ENCODE results near the gene EFNA5. TPM values are rescaled to one million over a fixed set of nuclear protein-coding genes. Genes with fewer than 3 reads are reported as not detected.
"Not testable (repeated sequence)": the region's sequence is repeated elsewhere in the genome, so short reads cannot be mapped to it uniquely, and the experiment has no call there.

Gene EFNA5
- polyA plus RNA-seq, 3 donors: 0.74 to 5.4 (median 2.8) TPM

DNA sequence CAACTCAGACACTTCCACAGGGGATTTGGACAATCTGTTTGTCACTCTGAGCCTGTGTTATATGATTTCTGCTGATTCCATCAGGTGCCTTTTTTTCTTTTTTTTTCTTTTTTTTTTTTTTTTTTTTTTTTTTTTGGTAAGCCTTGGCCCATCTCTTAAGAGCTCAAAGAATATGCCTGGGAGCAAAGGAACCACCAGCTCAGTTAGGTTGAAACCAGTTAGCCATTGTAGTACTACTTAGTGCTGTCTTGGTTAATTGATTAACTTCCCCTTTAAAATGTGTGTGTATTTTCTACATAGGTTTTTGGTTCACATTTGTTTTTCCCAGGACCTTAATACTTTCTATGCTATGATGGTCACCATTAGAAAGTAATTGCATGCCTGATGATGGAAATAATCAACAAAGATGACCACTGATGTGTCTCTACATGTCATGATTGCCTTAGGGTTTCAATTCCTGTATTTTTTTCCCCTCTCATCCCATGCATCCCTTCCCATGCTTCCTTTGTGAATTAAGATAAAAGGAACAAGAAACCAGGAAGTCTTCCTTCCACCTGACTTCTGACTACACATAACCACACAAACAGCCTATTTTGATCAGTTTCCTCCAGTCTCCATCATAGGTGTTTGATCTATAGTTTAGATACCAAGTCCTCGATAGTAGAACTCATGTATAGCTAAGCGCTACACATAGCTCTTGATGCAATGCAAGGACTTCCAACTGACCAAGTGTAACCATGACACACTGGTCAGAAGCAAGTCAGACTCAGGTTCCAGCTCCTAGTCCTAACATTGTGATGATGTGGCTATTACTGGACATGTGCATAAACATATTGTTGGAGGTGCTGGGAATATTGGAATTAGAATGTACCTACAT is 306.1 kb downstream of the EFNA5 start:
- no peak overlapping the region for H3K27ac ChIP-seq (ENCODE audit: low read depth, low read length)
- WGBS, 3 donors: 97 to 100% (median 99%) methylated on average over 2 of the region's 2 CpGs

DNA sequence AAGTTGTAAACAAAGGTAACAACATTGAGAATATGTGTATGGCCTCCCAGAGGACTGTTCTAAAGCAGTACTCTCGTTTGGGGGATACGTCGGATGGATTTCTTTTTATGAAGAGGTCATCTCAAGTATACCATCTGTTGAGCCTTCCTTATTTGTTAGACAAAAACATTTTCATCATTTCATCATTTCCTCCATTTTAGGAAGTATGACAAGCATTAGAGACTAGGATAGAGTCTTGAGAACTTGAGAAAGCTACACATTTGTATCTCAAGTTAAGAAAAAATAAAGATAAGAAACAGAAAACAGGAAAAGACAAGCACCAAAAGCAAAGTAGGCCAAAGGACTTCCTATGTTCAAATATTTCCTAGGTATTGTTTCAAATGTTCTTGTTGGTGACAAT is 307.0 kb downstream of the EFNA5 start:
- H3K27ac ChIP-seq (ENCODE audit: low read depth, low read length): no peak overlapping the region
- WGBS, 3 donors: 64 to 90% (median 74%) methylated on average over 3 of the region's 3 CpGs

DNA sequence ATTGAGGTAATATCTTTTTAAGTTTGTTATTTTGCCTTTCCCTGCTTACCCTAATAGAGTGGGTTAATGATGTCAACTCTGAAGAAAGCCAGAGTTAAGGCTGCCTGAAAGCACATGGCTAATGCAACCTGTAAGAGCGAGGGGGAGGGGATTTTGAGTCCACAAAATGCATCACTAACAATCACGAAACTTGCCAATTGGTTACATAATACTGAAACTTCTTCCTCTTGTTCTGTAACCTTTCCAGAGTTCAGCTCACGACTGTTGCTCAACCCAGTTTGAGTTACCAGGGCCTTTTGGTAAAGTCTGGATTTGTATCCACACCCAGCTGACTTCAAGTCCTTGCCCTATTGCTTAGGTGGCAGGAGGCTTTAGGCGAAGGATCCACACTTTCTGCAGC is 308.8 kb downstream of the EFNA5 start:
- 39 to 82% (median 51%) methylated on average over 4 of the region's 4 CpGs for WGBS, 3 donors
- H3K27ac ChIP-seq (ENCODE audit: low read depth, low read length): no peak overlapping the region

DNA sequence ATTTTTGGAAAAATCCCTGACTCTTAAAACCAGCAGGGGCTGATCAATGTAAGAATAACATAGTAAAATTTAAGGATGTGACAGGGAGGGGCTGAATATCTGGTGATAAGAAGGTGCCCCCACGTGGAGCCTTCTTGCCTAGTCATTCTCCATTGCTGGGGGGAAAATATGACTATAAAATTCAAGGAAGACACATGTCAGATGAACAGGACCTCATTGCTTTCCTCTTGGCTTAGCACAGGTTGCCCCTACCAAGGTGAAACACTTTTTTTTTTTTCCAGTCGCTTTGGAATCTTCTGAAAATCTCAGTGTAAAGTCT is 310.9 kb downstream of the EFNA5 start:
- no peak overlapping the region for H3K27ac ChIP-seq (ENCODE audit: low read depth, low read length)
- 45 to 64% (median 47%) methylated on average over 2 of the region's 2 CpGs for WGBS, 3 donors

DNA sequence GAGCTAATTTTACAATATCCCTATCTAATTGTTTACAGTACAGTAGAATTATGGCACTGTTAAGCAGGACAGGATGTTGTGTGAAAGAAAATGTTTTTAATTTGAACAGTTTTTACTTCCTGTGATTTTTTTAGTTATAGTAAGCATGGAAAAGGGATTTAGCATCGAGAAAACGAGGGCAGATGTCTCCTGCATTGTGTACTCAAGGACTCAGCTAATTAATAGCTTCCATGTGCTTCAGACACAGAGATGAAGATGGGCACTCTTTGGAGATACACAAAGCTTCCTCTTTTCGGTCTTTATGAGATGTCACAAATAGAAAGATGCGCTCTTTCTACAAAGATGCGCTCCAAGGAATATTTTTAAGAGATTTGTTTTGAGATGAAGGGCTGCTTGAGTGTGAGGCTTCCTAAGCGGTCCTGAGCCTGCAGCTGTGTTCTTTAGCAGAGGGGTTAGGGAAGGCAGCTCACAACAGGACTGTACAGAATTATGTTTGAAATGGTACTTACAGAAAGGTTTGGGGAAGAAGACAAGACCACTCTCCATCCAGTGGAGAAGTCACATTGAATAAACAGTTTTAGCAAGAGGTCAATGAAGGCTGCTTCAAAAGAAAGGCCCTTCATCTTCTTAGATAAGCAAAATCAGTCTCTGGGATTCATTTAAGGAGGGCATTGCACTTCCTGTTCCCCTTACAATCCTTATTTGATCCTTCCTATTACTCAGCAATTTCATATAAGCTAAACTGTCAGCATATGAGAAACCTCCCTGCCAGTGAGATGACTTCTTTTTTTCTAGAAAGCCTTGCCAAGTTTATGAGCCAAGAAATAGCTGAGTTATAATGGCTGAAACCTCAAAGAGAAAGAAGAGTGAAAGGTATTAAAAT is 311.5 kb downstream of the EFNA5 start:
- 68 to 76% (median 74%) methylated on average over 6 of the region's 6 CpGs for WGBS, 3 donors
- no peak overlapping the region for H3K27ac ChIP-seq (ENCODE audit: low read depth, low read length)

DNA sequence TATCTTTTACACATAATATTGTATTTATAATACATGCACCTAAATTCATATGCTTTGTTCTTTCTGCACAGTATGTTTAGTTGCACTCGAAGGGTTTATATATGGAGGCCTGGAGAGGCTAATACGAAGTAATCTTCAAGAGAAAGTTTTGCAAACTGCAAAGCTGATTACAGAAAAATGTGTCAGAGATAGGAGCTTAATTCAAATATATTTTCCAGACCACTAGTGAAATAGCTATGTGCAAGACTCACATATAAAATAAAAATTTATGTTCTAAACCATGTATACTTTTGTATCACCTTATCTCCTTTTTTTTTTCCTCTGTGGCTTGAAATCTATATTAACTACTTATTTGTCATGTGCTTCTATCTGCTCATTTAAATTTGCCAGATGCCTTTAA is 313.8 kb downstream of the EFNA5 start:
- WGBS, 3 donors: 65 to 83% (median 74%) methylated on average over 2 of the region's 2 CpGs
- no peak overlapping the region for H3K27ac ChIP-seq (ENCODE audit: low read depth, low read length)

DNA sequence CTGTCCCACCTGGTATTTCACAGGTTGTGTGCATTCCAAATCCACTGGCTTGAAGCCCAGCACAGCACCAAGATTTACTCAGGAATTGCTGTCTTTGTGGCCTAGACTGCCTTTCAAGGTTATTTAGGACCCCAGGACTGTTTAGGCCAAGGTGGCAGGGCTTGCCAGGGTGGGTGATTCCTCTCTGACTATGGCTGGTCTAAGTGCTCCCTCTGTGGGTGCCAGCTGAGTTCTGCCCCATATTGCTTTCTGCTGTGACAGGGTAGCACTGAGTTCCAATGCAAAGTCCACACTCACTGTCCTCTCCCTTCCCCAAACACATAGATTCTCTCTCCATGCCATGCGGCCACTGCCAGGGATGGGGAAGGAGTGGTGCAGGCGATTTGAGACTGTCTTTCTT is 318.2 kb downstream of the EFNA5 start:
- 70 to 98% (median 91%) methylated on average over 2 of the region's 2 CpGs for WGBS, 3 donors

DNA sequence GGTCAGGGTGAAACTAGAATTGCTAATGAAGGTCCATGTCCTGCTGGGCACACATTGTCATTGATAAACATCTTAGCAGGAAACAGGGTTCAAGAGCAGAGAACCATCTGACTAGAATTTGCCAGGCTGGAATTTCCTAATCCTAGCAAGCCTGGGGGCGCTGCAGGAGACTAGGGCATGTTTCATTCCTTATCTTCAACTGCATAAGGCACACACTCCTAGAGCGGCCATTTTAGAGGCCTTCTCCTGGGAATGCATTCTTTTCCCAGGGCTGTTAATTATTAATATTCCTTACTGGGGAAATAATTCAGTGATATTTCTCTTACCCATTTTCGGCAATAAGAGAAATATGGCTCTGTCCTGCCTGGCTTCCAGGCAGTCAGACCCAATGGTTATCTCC is 324.2 kb downstream of the EFNA5 start:
- 87 to 96% (median 89%) methylated on average over 3 of the region's 3 CpGs for WGBS, 3 donors
- H3K27ac ChIP-seq (ENCODE audit: low read depth, low read length): not testable (repeated sequence)

More for the DNA sequence above, 318.2 kb downstream of the EFNA5 start:
- no peak overlapping the region for H3K27ac ChIP-seq (ENCODE audit: low read depth, low read length)

DNA sequence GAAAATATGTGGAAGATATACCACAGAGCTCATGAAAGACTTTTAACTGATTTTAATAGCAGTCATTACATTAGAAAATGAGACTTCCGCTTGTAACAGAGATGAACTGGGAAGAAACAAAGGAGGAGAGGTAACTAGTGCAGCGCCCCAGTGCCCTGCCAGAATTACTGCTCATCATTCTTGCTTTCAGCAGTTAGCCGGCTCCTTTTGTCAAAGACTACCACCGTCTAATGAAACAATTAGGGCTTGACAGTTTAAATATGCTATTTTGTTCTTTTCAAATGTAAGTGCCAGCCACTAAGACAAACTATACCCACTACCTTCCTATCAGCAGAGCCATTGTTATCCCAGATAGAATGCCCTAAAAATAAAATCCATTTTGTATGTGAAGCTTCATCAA is 328.4 kb downstream of the EFNA5 start:
- WGBS, 3 donors: 83 to 90% (median 87%) methylated on average over 4 of the region's 4 CpGs
- H3K27ac ChIP-seq (ENCODE audit: low read depth, low read length): no peak overlapping the region

DNA sequence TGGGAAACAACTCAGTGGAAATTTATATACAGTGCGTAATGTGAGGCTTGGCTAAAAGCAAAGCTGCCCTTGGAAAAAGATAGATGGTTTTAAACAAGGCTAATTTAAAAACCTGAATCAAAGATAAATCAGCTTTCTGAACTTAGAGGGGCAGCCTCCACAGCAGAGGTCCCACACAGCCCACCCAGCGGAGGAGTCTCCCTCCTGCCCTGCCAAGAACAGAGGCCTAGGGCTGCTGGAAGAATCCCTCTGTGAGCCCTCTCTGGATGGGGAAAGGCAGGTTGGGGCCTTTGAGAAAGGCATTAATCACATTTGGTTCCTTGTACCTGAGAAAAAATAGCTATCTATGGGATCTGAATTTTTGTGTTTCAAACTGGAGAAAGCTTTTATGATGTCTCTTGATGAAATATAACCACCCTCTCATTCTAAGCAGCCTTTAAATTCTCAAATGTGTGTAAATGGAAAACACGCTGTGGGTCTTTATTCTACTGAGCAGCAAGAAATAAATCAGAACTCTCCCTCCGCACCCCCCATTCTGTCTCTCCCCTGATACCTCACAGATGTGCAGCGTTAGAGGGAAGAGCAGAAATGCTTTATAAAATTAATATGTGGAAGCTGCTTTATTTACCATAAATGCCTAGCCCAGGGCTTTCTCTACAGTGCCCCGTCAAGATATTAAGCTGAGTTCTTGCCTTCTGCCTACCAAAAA is 329.2 kb downstream of the EFNA5 start:
- H3K27ac ChIP-seq (ENCODE audit: low read depth, low read length): no peak overlapping the region
- 82 to 86% (median 85%) methylated on average over 6 of the region's 6 CpGs for WGBS, 3 donors

DNA sequence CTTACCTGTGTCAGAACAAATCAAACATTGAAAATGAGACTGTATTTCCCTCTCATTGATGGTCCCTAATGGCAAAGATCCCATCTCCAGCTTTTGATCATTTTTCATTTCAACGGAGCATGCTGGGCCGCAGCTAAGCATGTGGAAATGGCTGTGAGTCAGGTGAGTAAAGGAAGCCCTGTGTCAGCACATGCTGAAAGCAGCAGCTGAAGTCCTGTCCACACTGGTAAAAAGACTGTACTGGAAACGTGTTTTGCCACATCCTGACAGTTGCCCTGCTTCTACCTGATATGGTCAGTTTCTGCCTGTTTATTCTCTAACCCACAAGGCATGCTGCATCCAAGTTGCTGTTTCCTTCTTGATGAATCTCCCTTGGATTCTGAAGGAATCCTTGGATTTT is 330.1 kb downstream of the EFNA5 start:
- H3K27ac ChIP-seq (ENCODE audit: low read depth, low read length): no peak overlapping the region
- WGBS, 3 donors: 59 to 70% (median 70%) methylated on average over 3 of the region's 3 CpGs

DNA sequence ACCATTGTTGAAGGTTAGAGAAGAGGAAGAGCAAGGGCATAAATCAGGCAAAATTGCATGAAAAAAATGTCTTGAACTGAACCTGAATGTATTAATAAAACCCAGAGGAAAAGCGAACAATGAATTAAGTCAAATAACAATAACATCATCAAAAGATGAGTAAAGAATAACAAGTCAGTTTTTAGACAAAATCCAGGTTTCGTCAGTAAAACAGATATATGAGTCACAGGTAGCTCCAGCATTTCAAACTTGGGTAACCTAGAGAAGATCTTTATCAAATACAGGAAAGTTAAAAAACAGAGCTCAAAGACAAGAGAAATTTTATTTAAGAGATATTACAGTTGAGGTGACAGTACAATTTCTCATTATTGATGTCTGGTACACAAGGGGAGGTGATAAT is 332.4 kb downstream of the EFNA5 start:
- 93% methylated on average over 2 of the region's 2 CpGs for WGBS, 3 donors
- H3K27ac ChIP-seq (ENCODE audit: low read depth, low read length): no peak overlapping the region

DNA sequence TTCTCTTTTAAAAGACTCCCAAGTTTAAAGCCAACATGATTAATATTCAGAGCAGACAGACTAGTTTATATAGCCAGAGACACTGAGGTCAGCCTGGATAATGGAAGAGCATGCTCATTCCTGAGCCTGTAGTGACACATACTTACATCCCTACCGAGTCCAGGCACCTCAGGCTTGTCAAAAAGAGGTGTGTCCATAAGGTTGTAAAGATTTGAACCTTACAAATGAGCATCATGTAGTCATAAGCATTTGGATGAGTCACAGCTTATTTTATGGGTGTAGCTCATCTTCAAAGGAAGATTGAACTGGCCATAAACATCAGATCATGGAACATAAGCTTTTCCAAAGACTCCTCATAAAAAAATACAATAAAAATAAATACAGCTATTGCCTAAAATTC is 333.5 kb downstream of the EFNA5 start:
- 53 to 86% (median 78%) methylated on average over 1 of the region's 1 CpG for WGBS, 3 donors
- H3K27ac ChIP-seq (ENCODE audit: low read depth, low read length): no peak overlapping the region

DNA sequence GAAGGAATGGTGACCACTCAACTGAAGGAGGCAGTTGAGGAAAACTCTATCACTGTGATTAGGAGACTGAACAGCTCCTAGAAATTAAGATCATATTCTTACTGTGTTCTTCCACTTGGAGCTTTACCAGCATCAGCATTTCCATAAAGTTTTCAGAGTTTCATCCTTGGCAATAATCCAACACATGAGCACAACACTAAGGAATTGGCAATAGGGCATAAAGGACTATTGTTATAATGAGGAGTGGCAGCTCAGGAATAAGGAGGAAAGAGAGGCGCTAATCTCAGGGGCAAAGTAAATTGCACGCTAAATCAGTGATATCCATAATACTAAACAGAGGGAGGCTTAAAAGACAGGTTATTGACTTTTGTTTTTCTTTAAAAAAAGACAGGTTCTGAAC is 338.9 kb downstream of the EFNA5 start:
- WGBS, 3 donors: 56 to 86% (median 63%) methylated on average over 2 of the region's 2 CpGs
- no peak overlapping the region for H3K27ac ChIP-seq (ENCODE audit: low read depth, low read length)

DNA sequence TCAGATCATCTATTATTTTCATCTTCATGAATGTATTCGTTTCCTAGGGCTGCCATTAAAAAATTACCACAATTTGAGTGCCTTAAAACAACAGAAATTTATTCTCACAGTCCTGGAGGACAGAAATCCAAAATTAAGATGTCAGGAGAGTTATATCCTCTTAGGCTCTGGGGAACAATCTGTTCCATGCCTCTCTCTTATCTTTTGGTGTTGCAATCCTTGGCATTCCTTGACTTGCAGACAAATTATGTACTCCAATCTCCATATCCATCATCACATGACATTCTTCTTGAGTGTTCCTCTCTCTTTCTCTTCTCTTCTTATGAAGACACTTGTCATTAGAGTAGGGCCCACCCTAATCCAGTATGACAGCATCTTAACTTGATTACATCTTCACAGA is 339.4 kb downstream of the EFNA5 start:
- 77 to 92% (median 89%) methylated on average over 1 of the region's 1 CpG for WGBS, 3 donors
- no peak overlapping the region for H3K27ac ChIP-seq (ENCODE audit: low read depth, low read length)

DNA sequence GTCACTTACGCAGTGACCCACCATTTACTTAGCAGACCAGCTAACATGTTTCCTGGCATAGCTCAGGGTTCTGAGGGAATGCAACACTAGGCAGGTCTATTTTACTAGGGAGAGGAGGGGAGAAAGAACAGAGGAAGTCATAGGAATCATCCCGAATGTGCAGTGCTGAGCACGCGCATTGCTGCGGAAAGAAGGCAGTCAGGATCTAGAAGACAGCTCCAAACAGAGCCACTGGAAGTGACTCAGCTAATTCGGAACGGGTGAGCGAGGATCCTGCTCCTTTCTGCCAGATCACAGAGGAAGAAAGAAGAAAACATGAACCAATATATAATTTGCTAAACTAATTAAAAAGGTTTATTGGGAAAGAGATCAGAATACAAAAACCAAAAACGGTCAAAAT is 339.8 kb downstream of the EFNA5 start:
- 89 to 95% (median 91%) methylated on average over 9 of the region's 9 CpGs for WGBS, 3 donors
- no peak overlapping the region for H3K27ac ChIP-seq (ENCODE audit: low read depth, low read length)

DNA sequence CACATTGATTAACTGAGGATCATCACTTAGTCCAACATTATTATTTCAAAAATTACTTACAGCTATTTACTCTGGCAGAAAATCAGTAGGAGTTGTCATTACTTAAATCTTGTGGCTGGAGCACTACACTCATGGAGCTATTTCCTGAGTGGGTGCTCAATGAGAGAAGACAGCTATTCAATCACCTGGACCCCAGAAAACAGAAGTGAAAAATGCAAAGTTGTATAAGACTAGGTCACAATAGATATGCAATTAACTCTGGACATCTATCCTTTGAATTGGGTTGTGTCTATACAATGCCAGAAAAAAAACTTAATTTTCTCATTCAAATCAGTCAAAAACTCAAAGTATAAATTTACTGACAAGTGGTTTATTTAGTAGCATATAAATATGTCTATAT is 340.9 kb downstream of the EFNA5 start:
- no peak overlapping the region for H3K27ac ChIP-seq (ENCODE audit: low read depth, low read length)

Measured in adipose tissue (tissue), 3 donors.